Activated T-helper 2 cell treated with anti-CD3 and anti-CD28 coated beads, Interferon-gamma antibody, Interleukin-2, Interleukin-4, amounts not matched to agents 10 μg/mL and 5 μg/mL and 100 μg/mL, durations not matched to agents 14 hours and 24 hours and 36 hours (primary cell): ENCODE measurements around the gene CRK. TPM values are rescaled to one million over a fixed set of nuclear protein-coding genes. Genes with fewer than 3 reads are reported as not detected.
A peak's percentile ranks its signal among the peaks of the same experiment; 100 is the strongest.

Experiments
- DNase-seq: peaks from one replicate; pipeline ENCODE4 v3.0.0; 2021; ENCODE audit warnings: low spot score
- H3K27ac Mint-ChIP-seq: one replicate; pipeline ENCODE4 v1.8.0; 2021; ENCODE audit warnings: mixed read lengths
- H3K27me3 Mint-ChIP-seq: one replicate; pipeline ENCODE4 v1.8.0; 2021; ENCODE audit warnings: low read depth, mixed read lengths
- H3K36me3 Mint-ChIP-seq: one replicate; pipeline ENCODE4 v1.8.0; 2021; ENCODE audit warnings: low read depth, mixed read lengths
- H3K4me1 Mint-ChIP-seq: one replicate; pipeline ENCODE4 v1.8.0; 2021; ENCODE audit warnings: low read depth, mixed read lengths
- H3K4me3 Mint-ChIP-seq: one replicate; pipeline ENCODE4 v1.8.0; 2021; ENCODE audit warnings: low read depth, mild to moderate bottlenecking, moderate library complexity, mixed read lengths
- H3K9me3 Mint-ChIP-seq: one replicate; pipeline ENCODE4 v1.8.0; 2021; ENCODE audit warnings: mixed read lengths
- intact Hi-C: fragments of 100-400 bp; cut with micrococcal nuclease; formaldehyde crosslinking; loops from one replicate; pipeline ENCODE4 v1.15.1; 2023
- total RNA-seq: library from RNA; stranded (reverse); gene quantifications from 2 replicates; pipeline ENCODE4 v1.2.3, GENCODE V29; 2022

The CRK gene
- total RNA-seq, 1 donor from 2014 or later, result 22.2 TPM

- Mint-ChIP-seq H3K27ac (peak within 1 kb of the TSS; percentile 89), H3K4me3 (peak within 1 kb of the TSS; percentile 83), H3K4me1 (peaks cover 17% of the 10 kb centered on the region), H3K36me3 (peaks cover 8% of the 10 kb centered on the region), H3K9me3 (no peaks in the 10 kb centered on the region), H3K27me3 (no peaks in the 10 kb centered on the region)
- intact Hi-C loops, result no loop called here
- no peak for DNase-seq
Measured at GRCh38 chr17:1492249-1493206, 36.5 kb upstream of the CRK start, which contains the start of gene MYO1C. MYO1C (minus strand) TSS chr17:1492686; CDS start chr17:1492487, 199 bp downstream.

GRCh38 chr17:1491443-1492248, 35.6 kb upstream of the CRK start:
- DNase-seq, result peak; percentile 50
- Mint-ChIP-seq H3K4me1 (peaks cover 21% of the 10 kb centered on the region), H3K27ac (peak overlapping the region; percentile 89), H3K4me3 (peak overlapping the region; percentile 83), H3K36me3 (peaks cover 12% of the 10 kb centered on the region), H3K9me3 (no peaks in the 10 kb centered on the region), H3K27me3 (no peaks in the 10 kb centered on the region)
- intact Hi-C loops, result loop anchor here (1.0 to 2.0 kb wide), 2 partner anchors 35 to 92 kb away; partner anchors contain the start of gene CRK

- intact Hi-C loops, result loop anchor here (1.0 to 2.0 kb wide), 2 partner anchors 34 to 92 kb away; partner anchors contain the start of gene CRK
- H3K9me3 Mint-ChIP-seq, result no peaks in the 10 kb centered on the region
- peak overlapping the region; percentile 2 for H3K27ac Mint-ChIP-seq
- H3K4me3 Mint-ChIP-seq, result peak overlapping the region; percentile 84
- H3K27me3 Mint-ChIP-seq, result no peaks in the 10 kb centered on the region
- H3K36me3 Mint-ChIP-seq, result peaks cover 12% of the 10 kb centered on the region
- peak; percentile 68 for DNase-seq
- peaks cover 21% of the 10 kb centered on the region for H3K4me1 Mint-ChIP-seq
Measured at GRCh38 chr17:1490643-1491442, 34.8 kb upstream of the CRK start.

GRCh38 chr17:1488826-1489270, 32.8 kb upstream of the CRK start:
- Mint-ChIP-seq H3K27me3 (no peaks in the 10 kb centered on the region), H3K4me1 (peaks cover 23% of the 10 kb centered on the region), H3K27ac (no peak overlapping the region), H3K9me3 (no peaks in the 10 kb centered on the region), H3K36me3 (peaks cover 8% of the 10 kb centered on the region), H3K4me3 (peak overlapping the region; percentile 84)
- no peak for DNase-seq
- intact Hi-C loops, result loop anchor here (1.0 kb wide), 1 partner anchor 27 kb away; the partner anchor contains the start of gene INPP5K

GRCh38 chr17:1487939-1488825, 32.1 kb upstream of the CRK start:
- Mint-ChIP-seq H3K27ac (peak overlapping the region; percentile 67), H3K4me1 (peaks cover 23% of the 10 kb centered on the region), H3K36me3 (peaks cover 11% of the 10 kb centered on the region), H3K4me3 (peak overlapping the region; percentile 84), H3K9me3 (no peaks in the 10 kb centered on the region), H3K27me3 (no peaks in the 10 kb centered on the region)
- intact Hi-C loops, result loop anchor here (1.0 to 2.0 kb wide), 2 partner anchors 25 to 28 kb away; partner anchors contain the start of gene INPP5K
- DNase-seq, result peak; percentile 54

GRCh38 chr17:1486802-1487695, 31.0 kb upstream of the CRK start:
- no peaks in the 10 kb centered on the region for H3K9me3 Mint-ChIP-seq
- H3K27me3 Mint-ChIP-seq, result no peaks in the 10 kb centered on the region
- peak overlapping the region; percentile 83 for H3K4me3 Mint-ChIP-seq
- H3K4me1 Mint-ChIP-seq, result peaks cover 21% of the 10 kb centered on the region
- intact Hi-C loops, result loop anchor here (2.0 kb wide), 1 partner anchor 24 kb away; no protein-coding TSS in a partner anchor
- peak overlapping the region; percentile 84 for H3K27ac Mint-ChIP-seq
- H3K36me3 Mint-ChIP-seq, result peaks cover 18% of the 10 kb centered on the region
- DNase-seq, result peak; percentile 27

- peak overlapping the region; percentile 49 for H3K4me3 Mint-ChIP-seq
- peaks cover 25% of the 10 kb centered on the region for H3K36me3 Mint-ChIP-seq
- no peaks in the 10 kb centered on the region for H3K27me3 Mint-ChIP-seq
- peak; percentile 55 for DNase-seq
- no peak overlapping the region for H3K27ac Mint-ChIP-seq
- peaks cover 18% of the 10 kb centered on the region for H3K4me1 Mint-ChIP-seq
- intact Hi-C loops, result loop anchor here (2.0 kb wide), 1 partner anchor 23 kb away; no protein-coding TSS in a partner anchor
- H3K9me3 Mint-ChIP-seq, result no peaks in the 10 kb centered on the region
Measured at GRCh38 chr17:1485423-1486376, 29.7 kb upstream of the CRK start.

- Mint-ChIP-seq H3K27me3 (no peaks in the 10 kb centered on the region), H3K4me3 (peak overlapping the region; percentile 80), H3K36me3 (peaks cover 21% of the 10 kb centered on the region), H3K9me3 (no peaks in the 10 kb centered on the region), H3K4me1 (peaks cover 15% of the 10 kb centered on the region), H3K27ac (peak overlapping the region; percentile 75)
- DNase-seq, result peak; percentile 31
- intact Hi-C loops, result no loop called here
Measured at GRCh38 chr17:1484676-1485422, 28.8 kb upstream of the CRK start.

- Mint-ChIP-seq H3K36me3 (peaks cover 25% of the 10 kb centered on the region), H3K27ac (no peak overlapping the region)
- intact Hi-C loops, result no loop called here
Measured at GRCh38 chr17:1484060-1484535, 28.1 kb upstream of the CRK start.

More at GRCh38 chr17:1484060-1484535, 28.1 kb upstream of the CRK start:
- H3K9me3 Mint-ChIP-seq, result no peaks in the 10 kb centered on the region
- H3K27me3 Mint-ChIP-seq, result no peaks in the 10 kb centered on the region
- no peak for DNase-seq
- H3K4me1 Mint-ChIP-seq, result peaks cover 14% of the 10 kb centered on the region
- H3K4me3 Mint-ChIP-seq, result peak overlapping the region; percentile 78
